Pancreas (tissue), 10 donors: ENCODE data around the gene DTX1. TPM values are rescaled to one million over a fixed set of nuclear protein-coding genes. Genes with fewer than 3 reads are reported as not detected.
A peak's percentile ranks its signal among the peaks of the same experiment; 100 is the strongest.
"Not testable (repeated sequence)": the region's sequence is repeated elsewhere in the genome, so short reads cannot be mapped to it uniquely, and the experiment has no call there.

ENCODE experiments used
- ATAC-seq, 4 donors: fragments of 200-7000 bp; cut with Tn5 transposase; one replicate each; pipeline versions ENCODE4 v1.8.0 to v1.9.1; 2020; ENCODE audit warnings: mild to moderate bottlenecking in 4 of 4, moderate library complexity in 4 of 4
- DNase-seq, 6 donors: peaks; one replicate each; pipeline ENCODE4 v3.0.0-alpha.2; 2020
- FAIRE-seq: peaks from 2 replicates; lab custom pipeline; 2012; peaks lifted over from hg19 to GRCh38; lab: Jason Lieb, UNC
- H3K27ac ChIP-seq, 4 donors: fragments of 200-600 bp; sonication (generic); 1 replicate in 3 of 4; 2 replicates in 1 of 4; pipeline versions ENCODE4 v1.5.0 to v1.8.0; 2020
- H3K27me3 ChIP-seq, 4 donors: fragments of 200-600 bp; one replicate each; pipeline ENCODE4 v1.8.0; 2021
- H3K36me3 ChIP-seq, 3 donors: fragments of 200-600 bp; sonication (generic) in 1 of 3; one replicate each; pipeline versions ENCODE4 v1.5.0 to v1.8.0; 2020 to 2021
- H3K4me1 ChIP-seq, 3 donors: fragments of 200-600 bp; one replicate each; pipeline ENCODE4 v1.8.0; 2021
- H3K4me3 ChIP-seq, 4 donors: fragments of 200-600 bp; sonication (generic) in 2 of 4; one replicate each; pipeline versions ENCODE4 v1.5.0 to v1.8.0; 2020 to 2021
- H3K9me3 ChIP-seq, 4 donors: fragments of 200-600 bp; one replicate each; pipeline ENCODE4 v1.8.0; 2021
- WGBS, 2 donors: extraction: QIAGEN DNeasy Blood & Tissue Kit; methylation state at CpG; one replicate each; pipeline ENCODE4 v1.1.7; 2013; 5-methylcytosine and 5-hydroxymethylcytosine counted together
- intact Hi-C, 3 donors: fragments of 100-400 bp; cut with DNase I; formaldehyde crosslinking; loops; one replicate each; pipeline versions ENCODE4 v1.11.1 to v1.14.2; 2022
- polyA plus RNA-seq, 2 donors: library from polyadenylated mRNA; stranded (reverse); fragments of 200-250 nt; gene quantifications; one replicate each; pipeline ENCODE4 v1.2.3, GENCODE V29; 2013
- total RNA-seq, 6 donors: library from RNA; stranded (reverse); fragmentation: NEBNext Ultra II Directional in 4 of 6; extraction: Animal tissue kit (Norgen Biotek cat#: 25700) in 4 of 6; gene quantifications; one replicate each; pipeline versions ENCODE4 v1.2.1 to v1.2.4, GENCODE V29; 2021 to 2023
- TF ChIP-seq, protein P1 (sequence below), 4 donors: fragments of 200-600 bp; sonication (generic) in 3 of 4; IDR thresholded peaks; one replicate each; pipeline versions ENCODE4 v1.5.0 to v1.8.0; 2021; ENCODE audit warnings: antibody characterized with exemption in 4 of 4
- donor health status: healthy with polysubstance abuse.
- donor health status: DM: no; HTN: no; CAD: no; lungs with moderate emphysema.
- donor health status: DM: no; HTN: no; CAD: no.
- donor health status: control.
- donor health status: control.
- donor health status: Bipolar disorder and iron deficiency.
- donor health status: DM: yes; HTN: yes; CAD: no.
- donor health status: DM: no; HTN: no; CAD: no.
- donor health status: DM: no; HTN: no; CAD: no.
- donor health status: DM: yes; HTN: yes; CAD: no.

The DTX1 gene
- total and polyA plus RNA-seq, 8 donors, result 3.5 to 8.1 (median 5.4) TPM

DNA sequence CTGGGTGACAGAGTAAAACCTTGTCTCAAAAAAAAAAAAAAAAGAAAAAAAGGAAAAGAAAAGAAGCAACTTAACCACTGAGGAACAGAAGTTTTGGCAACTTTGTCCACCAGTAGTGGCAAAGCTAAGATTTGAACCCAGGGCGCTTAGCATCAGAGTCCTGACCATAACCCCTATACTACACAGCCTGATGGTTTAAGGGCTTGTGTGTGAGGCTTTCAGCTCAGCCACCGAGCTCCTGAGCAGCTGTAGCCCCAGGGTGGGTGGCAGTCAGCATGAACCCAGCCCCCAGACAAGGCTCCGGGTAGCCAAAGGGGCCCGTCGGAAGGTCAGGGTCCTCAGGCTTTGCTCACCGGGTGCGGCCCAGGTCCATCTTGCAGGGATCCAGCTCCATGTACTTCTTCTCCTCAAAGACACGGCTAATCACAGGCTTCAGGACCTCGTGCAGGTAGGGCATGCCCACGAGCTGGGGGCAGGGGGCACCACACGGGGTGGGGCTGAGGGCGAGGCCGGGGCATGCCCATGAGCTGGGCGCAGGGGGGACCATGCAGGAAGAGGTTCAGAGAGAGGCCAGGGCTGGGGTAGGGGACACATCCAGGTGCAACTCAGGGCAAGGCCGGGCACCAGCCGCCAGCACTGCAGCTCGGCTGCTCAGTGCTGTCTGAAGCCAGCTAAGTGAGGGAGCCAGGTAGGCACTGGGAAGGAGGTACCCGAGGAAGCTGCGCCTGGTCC lies 58.1 kb downstream of the DTX1 start:
- Histone ChIP-seq H3K4me1 (no peaks in the 10 kb centered on the region), H3K27ac (no peak overlapping the region), H3K27me3 (no peaks in the 10 kb centered on the region), H3K9me3 (no peaks in the 10 kb centered on the region), H3K4me3 (no peak overlapping the region), H3K36me3 (no peaks in the 10 kb centered on the region)
- WGBS, 2 donors, result 85 to 88% methylated on average over 19 of the region's 19 CpGs
- TF ChIP-seq, protein P1, sequence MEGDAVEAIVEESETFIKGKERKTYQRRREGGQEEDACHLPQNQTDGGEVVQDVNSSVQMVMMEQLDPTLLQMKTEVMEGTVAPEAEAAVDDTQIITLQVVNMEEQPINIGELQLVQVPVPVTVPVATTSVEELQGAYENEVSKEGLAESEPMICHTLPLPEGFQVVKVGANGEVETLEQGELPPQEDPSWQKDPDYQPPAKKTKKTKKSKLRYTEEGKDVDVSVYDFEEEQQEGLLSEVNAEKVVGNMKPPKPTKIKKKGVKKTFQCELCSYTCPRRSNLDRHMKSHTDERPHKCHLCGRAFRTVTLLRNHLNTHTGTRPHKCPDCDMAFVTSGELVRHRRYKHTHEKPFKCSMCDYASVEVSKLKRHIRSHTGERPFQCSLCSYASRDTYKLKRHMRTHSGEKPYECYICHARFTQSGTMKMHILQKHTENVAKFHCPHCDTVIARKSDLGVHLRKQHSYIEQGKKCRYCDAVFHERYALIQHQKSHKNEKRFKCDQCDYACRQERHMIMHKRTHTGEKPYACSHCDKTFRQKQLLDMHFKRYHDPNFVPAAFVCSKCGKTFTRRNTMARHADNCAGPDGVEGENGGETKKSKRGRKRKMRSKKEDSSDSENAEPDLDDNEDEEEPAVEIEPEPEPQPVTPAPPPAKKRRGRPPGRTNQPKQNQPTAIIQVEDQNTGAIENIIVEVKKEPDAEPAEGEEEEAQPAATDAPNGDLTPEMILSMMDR (IDR thresholded peaks at IDR 0.05), result no peak
- no peak for ATAC-seq
- intact Hi-C loops, result no loop called here
- no peak for DNase-seq
- FAIRE-seq, result no peak

DNA sequence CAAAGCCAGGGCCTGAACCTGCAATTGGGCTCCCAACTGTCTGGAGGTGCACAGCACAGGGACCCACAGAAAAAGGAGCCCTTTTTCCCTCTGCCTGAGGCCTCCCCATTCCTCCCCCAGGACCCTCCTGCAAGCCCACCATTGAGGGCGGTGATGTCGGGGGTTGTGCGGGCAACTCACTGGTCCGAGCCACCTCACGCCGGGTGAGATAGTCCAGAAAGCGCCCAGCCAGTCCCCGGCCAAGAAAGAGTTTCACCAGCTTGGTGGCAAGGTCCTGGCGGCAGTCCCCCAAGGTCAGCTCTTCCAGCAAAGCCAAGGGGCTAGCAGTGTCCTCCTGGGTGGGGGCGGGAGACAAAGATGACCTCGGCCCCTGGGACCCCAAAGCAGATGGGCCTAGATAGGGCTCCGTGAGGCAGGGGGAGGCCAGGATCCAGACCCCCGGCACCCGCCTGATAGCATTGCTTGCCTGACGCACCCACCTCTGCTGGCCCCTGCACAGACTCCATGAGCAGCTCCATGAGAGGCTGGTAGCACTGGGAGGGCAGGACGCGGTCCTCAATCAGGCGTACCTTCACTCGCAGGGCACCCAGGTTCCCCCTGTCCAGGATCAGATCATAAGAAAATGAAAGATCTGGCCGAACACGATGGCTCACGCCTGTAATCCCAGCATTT lies 59.1 kb downstream of the DTX1 start:
- no peak for DNase-seq
- Histone ChIP-seq H3K9me3 (no peaks in the 10 kb centered on the region), H3K4me1 (no peaks in the 10 kb centered on the region), H3K4me3 (no peak overlapping the region), H3K27me3 (no peaks in the 10 kb centered on the region), H3K27ac (no peak overlapping the region), H3K36me3 (no peaks in the 10 kb centered on the region)
- no peak for FAIRE-seq
- intact Hi-C loops, result no loop called here
- 65 to 77% methylated on average over 22 of the region's 22 CpGs for WGBS, 2 donors
- TF ChIP-seq, protein P1 (IDR thresholded peaks at IDR 0.05), result no peak
- no peak for ATAC-seq

GRCh38 chr12:113116875-113117274 lies 60.3 kb downstream of the DTX1 start:
- Histone ChIP-seq H3K27ac (no peak overlapping the region), H3K27me3 (no peaks in the 10 kb centered on the region), H3K9me3 (no peaks in the 10 kb centered on the region), H3K36me3 (no peaks in the 10 kb centered on the region), H3K4me1 (no peaks in the 10 kb centered on the region), H3K4me3 (no peak overlapping the region)
- WGBS, 2 donors, result 65 to 69% methylated on average over 6 of the region's 6 CpGs
- TF ChIP-seq, protein P1 (IDR thresholded peaks at IDR 0.05), result no peak
- no peak for FAIRE-seq
- no peak for DNase-seq
- no peak for ATAC-seq
- intact Hi-C loops, result no loop called here

DNA sequence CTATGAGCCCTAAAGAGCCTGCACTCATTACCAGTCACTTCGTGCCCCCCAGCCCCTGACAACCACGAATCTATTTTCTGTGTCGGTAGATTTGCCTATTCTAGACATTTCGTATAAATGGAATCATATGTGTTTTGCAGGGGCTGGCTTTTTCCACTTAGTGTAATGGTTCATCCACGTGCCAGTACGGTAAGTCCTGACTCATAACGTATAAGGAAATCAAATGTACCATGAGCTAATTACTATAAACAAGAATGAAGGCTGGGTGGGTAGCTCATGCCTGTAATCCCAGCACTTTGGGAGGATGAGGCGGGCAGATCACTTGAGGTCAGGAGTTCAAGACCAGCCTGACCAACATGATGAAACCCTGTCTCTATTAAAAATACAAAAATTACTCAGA lies 61.2 kb downstream of the DTX1 start:
- DNase-seq, result peak in 1 of 6 donors; percentile 1
- H3K27ac ChIP-seq, ATAC-seq, H3K27me3 ChIP-seq, H3K4me1 ChIP-seq, FAIRE-seq, intact Hi-C loops, H3K36me3 ChIP-seq, H3K4me3 ChIP-seq, H3K9me3 ChIP-seq: not testable (repeated sequence)
- WGBS, 2 donors, result 77% methylated on average over 8 of the region's 8 CpGs

DNA sequence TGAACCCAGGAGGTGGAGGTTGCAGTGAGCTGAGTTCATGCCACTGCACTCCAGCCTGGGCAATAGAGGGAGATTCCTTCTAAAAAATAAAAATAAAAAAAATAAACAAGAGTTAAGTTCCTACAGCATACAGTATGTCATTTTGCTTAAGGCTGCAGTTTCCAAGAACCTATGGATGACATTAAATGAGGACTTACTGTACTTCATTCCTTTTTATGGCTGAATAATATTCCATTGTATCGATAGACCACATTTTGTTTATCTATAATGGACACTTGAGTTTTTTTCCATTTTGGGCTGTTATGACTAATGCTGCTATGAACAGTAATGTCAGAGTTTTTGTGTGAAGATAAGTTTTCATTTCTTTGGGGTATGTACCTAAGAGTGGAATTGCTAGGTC lies 61.6 kb downstream of the DTX1 start:
- 96 to 100% methylated on average over 1 of the region's 1 CpG for WGBS, 2 donors

More for the DNA sequence above, 61.6 kb downstream of the DTX1 start:
- Histone ChIP-seq H3K4me3 (no peak overlapping the region), H3K27ac (no peak overlapping the region), H3K4me1 (no peaks in the 10 kb centered on the region), H3K36me3 (no peaks in the 10 kb centered on the region), H3K9me3 (no peaks in the 10 kb centered on the region), H3K27me3 (no peaks in the 10 kb centered on the region)
- no peak for ATAC-seq
- TF ChIP-seq, protein P1 (IDR thresholded peaks at IDR 0.05), result no peak
- no peak for FAIRE-seq
- no peak for DNase-seq
- intact Hi-C loops, result no loop called here
